ENCODE results near the gene PKD1.
A peak's percentile ranks its signal among the peaks of the same experiment; 100 is the strongest.

The PKD1 gene

DNA sequence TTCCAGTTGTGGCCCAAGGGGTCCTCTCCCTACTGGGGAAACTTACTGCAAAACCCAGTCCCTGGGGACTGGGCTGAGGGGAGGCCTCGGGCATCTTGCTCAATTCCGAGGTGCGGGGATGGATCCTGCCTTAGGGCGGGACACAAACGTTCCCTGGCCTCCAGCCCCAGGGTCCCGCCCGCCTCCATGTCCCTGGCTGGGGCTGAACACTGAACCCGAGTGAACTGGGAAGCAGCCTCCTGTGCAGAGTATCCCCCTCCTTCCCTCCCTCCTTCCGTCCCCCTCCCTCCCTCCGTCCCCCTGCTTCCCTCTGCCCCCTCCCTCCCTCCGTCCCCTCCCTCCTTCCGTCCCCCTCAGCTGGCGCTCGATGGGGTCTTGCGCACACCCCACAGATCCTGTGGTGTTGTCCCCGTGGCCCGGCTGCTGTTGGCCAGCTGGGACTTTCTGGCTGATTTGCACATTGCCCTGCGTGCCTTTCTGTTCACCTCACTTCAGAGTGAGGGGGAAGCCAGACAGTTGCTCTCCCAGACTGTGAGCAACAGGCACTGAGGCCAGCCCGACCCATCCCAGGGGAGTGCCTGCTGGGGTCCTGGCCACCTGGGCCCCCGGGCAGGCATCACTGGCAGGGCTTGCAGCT is 25.3 kb upstream of the PKD1 start:
- no peak overlapping the region for H3K4me3 Mint-ChIP-seq
- no peak overlapping the region for H3K27ac Mint-ChIP-seq
- H3K36me3 Mint-ChIP-seq (ENCODE audit: low read depth), result peaks cover 10% of the 10 kb centered on the region
- no peak for DNase-seq
- peaks cover 37% of the 10 kb centered on the region for H3K4me1 Mint-ChIP-seq
- H3K9me3 Mint-ChIP-seq, result no peaks in the 10 kb centered on the region
- TF ChIP-seq, protein P1, sequence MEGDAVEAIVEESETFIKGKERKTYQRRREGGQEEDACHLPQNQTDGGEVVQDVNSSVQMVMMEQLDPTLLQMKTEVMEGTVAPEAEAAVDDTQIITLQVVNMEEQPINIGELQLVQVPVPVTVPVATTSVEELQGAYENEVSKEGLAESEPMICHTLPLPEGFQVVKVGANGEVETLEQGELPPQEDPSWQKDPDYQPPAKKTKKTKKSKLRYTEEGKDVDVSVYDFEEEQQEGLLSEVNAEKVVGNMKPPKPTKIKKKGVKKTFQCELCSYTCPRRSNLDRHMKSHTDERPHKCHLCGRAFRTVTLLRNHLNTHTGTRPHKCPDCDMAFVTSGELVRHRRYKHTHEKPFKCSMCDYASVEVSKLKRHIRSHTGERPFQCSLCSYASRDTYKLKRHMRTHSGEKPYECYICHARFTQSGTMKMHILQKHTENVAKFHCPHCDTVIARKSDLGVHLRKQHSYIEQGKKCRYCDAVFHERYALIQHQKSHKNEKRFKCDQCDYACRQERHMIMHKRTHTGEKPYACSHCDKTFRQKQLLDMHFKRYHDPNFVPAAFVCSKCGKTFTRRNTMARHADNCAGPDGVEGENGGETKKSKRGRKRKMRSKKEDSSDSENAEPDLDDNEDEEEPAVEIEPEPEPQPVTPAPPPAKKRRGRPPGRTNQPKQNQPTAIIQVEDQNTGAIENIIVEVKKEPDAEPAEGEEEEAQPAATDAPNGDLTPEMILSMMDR (IDR thresholded peaks at IDR 0.05), result no peak
- H3K27me3 Mint-ChIP-seq (ENCODE audit: low read depth, poor library complexity), result no peaks in the 10 kb centered on the region

DNA sequence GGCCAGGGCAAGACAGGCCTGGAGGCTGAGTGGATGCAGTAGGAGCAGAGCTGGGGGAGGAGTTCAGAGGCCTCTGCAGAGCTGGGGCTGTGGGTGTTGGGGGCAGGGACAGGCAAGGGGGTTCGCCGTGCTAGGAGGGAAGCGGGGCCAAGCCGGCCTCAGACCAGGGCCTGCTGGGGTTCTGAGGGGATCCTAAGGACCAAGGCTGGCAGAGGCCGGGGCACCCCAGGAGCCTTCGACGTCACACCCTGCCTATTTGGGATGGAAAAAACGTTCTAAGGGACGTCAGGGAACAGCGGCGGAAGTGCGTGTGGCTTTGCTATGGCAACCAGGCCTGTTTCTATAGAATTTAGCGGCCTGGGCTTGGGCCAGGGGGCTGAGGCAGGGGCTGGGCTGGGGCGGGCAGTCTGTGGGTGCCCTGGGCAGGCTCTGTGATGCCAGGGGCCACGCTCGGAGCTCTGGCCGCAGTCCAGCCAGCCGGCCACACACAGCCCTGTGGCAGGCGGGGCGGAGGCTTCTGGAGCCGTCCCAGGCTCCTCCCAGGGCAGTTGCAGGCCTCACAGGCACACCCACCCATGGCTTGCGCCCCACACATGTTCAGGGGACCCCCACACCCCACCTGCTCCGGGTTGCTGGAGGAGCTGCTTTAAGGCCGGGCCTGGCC is 23.6 kb upstream of the PKD1 start:
- Mint-ChIP-seq H3K36me3 (ENCODE audit: low read depth) (peaks cover 7% of the 10 kb centered on the region), H3K27me3 (ENCODE audit: low read depth, poor library complexity) (no peaks in the 10 kb centered on the region), H3K4me1 (peaks cover 44% of the 10 kb centered on the region), H3K27ac (no peak overlapping the region), H3K9me3 (no peaks in the 10 kb centered on the region), H3K4me3 (no peak overlapping the region)
- TF ChIP-seq, protein P1 (IDR thresholded peaks at IDR 0.05), result no peak
- DNase-seq, result no peak

DNA sequence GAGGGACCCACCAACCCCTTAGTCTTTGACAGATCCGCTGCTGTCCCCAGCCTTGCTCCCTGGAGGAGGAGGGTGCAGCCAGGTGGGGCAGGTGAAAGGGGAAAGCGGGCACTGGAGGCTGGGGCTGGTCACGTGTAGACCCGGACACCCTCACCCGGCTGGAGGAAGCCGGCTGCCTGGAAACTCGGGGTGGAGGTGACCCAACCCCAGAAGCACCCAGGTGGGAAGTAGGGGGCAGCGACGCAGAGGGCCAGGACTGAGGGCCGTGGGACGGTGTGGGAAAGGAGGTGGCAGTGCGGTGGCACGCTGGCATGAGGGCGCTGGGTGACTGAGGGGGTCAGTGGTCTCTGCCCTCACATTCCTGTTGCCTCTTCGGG is 22.6 kb upstream of the PKD1 start:
- TF ChIP-seq, protein P1 (IDR thresholded peaks at IDR 0.05), result no peak
- Mint-ChIP-seq H3K4me1 (peaks cover 54% of the 10 kb centered on the region), H3K27me3 (ENCODE audit: low read depth, poor library complexity) (no peaks in the 10 kb centered on the region), H3K27ac (no peak overlapping the region), H3K9me3 (no peaks in the 10 kb centered on the region), H3K4me3 (no peak overlapping the region), H3K36me3 (ENCODE audit: low read depth) (no peaks in the 10 kb centered on the region)
- DNase-seq, result no peak

DNA sequence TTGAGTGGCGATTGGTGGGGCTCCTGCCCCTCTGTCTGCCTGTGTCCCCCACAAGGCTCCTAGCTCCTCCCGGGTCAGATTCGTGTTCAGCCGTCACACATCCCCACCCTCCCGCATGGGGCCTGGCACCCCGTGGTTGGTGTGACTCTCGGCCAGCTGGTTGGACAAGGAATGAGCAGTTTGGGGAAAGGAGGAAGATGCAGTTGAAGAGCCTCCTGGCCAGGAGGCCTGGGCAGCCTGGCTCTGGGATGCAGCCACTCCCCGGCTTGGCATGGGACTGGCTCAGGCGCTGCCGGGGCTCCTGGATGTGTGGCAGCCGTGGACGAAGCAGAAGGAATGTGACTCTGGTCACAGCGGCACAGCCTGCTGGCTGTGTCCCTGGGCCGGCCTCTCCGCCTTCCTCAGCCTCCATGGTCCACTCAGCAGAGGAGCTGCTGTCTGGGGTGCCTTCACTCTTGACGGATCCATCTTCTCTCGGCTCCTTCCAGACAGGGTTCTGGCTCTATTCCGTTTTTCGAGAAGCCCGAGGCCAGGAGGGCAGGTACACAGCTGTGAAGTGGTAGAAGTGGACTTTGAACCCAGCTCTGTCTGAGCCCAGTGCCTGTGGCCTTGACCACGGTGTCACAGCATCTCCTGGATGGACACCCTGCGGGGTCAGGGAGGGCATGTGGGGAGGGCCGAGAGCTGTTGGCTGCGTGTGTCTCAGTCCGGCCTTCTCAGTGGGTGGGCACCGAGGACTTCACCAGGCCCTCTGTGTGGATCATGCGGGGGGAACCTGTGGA is 22.0 kb upstream of the PKD1 start:
- no peak for DNase-seq
- H3K36me3 Mint-ChIP-seq (ENCODE audit: low read depth), result no peaks in the 10 kb centered on the region
- TF ChIP-seq, protein P1 (IDR thresholded peaks at IDR 0.05), result no peak
- no peaks in the 10 kb centered on the region for H3K27me3 Mint-ChIP-seq (ENCODE audit: low read depth, poor library complexity)
- peak overlapping the region; percentile 78 for H3K27ac Mint-ChIP-seq
- H3K9me3 Mint-ChIP-seq, result no peaks in the 10 kb centered on the region
- H3K4me1 Mint-ChIP-seq, result peaks cover 59% of the 10 kb centered on the region
- peak overlapping the region; percentile 90 for H3K4me3 Mint-ChIP-seq

DNA sequence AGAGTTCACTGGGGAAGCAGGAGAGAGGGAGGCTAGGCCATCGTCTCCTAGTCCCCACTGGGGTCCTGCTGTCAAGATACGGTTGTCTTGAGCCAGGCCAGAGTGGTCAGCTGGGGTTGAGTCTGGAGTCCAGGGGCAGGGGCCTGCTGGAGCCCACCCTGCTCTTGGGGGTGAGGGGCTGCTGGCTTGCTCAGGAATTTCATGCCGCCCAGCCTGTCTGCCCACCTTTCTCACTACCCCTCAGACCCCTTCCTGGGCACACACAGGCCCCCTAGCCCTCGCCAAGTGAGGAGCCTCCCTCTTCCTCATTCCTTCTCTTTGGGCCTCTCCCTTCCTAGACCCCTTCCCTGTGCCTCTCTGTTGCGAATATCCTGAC is 21.1 kb upstream of the PKD1 start:
- Mint-ChIP-seq H3K27ac (no peak overlapping the region), H3K36me3 (ENCODE audit: low read depth) (no peaks in the 10 kb centered on the region), H3K27me3 (ENCODE audit: low read depth, poor library complexity) (no peaks in the 10 kb centered on the region), H3K4me3 (peak overlapping the region; percentile 90), H3K9me3 (no peaks in the 10 kb centered on the region), H3K4me1 (peaks cover 65% of the 10 kb centered on the region)
- no peak for DNase-seq
- TF ChIP-seq, protein P1 (IDR thresholded peaks at IDR 0.05), result no peak
